ENCODE data around the gene EML6.
A peak's percentile ranks its signal among the peaks of the same experiment; 100 is the strongest.
"Not testable (repeated sequence)": the region's sequence is repeated elsewhere in the genome, so short reads cannot be mapped to it uniquely, and the experiment has no call there.

Gene EML6

GRCh38 chr2:54965425-54965824 is 242.0 kb downstream of the EML6 start:
- no peak for DNase-seq (ENCODE audit: low spot score)

DNA sequence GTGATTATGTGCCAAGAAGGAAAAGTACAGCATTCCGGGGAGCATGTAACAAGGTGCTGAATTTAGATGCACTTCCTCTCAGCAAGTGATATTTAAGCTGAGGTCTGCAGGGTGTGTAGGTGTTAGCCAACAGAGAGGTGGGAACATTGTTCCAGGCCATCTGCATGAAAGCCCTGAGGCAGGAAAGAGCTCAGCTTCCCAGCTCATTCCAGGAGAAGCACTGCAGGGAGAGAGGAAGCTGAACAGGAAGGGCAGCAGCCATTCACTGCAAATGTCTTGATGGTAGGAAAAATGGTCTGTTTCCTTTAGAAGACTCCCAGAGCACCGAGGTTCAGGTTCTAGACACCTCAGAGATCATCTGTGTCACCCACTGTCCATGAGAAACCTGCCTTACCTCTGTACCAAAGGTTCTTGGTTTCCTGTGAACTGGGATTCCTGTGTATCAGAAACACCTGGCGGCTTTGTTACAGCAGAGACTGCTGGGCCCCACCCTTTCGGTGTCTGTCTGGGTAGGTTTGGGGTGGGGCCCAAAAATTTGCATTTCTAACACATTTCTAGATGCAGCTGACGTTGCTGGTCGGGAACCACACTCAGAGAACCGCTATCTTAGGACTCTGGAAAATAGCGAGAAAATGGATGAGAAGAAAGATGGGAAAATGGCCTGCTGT is 242.8 kb downstream of the EML6 start:
- DNase-seq (ENCODE audit: low spot score), result no peak

DNA sequence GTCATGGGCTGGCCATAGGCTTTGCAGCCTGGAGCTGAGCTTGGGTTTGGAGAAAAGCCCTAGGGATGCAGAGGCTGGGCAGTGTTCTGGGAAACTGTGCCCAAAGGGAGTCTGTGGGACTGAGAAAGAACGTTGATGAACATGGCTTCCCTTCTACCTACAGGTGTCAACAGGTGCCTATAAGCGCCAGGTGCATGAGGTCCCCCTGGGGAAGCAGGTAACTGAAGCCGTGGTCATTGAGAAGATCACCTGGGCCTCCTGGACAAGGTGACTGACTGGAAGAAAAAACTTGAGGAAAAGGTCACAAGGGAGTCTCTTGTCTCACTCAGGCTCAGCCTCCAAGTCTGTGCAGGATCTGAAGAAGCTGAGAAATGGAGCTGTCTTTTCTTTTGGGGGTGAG is 243.4 kb downstream of the EML6 start:
- DNase-seq (ENCODE audit: low spot score), result no peak

GRCh38 chr2:54967269-54967668 is 243.8 kb downstream of the EML6 start:
- peak; percentile 63 for DNase-seq (ENCODE audit: low spot score)

GRCh38 chr2:54967759-54968365 is 244.4 kb downstream of the EML6 start:
- peak; percentile 45 for DNase-seq (ENCODE audit: low spot score)

- no peak for DNase-seq (ENCODE audit: low spot score)
Measured at GRCh38 chr2:54968561-54969218, 245.2 kb downstream of the EML6 start.

- no peak for DNase-seq (ENCODE audit: low spot score)
Measured at GRCh38 chr2:54969295-54969939, 246.0 kb downstream of the EML6 start.

GRCh38 chr2:54969940-54970338 is 246.5 kb downstream of the EML6 start:
- no peak for DNase-seq (ENCODE audit: low spot score)

DNA sequence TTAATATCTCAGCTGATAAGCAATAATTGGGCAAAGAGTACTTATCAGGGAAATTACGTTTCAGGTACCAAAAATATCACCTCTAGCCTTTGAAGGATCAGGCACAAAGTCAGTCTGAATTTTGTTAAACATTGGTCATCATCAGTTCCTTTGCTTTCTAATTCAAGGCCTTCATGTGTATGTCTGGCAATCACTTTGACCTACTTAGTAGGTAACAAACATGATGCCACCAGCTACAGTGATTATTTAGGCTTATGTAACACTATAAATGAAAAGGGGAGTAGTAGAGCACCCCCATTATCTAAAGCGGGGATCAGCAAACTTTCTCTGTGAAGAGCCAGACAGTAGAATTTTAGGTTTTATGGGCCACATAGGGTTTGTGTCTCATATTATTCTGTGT is 251.7 kb downstream of the EML6 start:
- no peak for DNase-seq (ENCODE audit: low spot score)

- DNase-seq (ENCODE audit: low spot score), result no peak
Measured at GRCh38 chr2:54975598-54976492, 252.4 kb downstream of the EML6 start.

GRCh38 chr2:54977149-54977548 is 253.7 kb downstream of the EML6 start:
- no peak for DNase-seq (ENCODE audit: low spot score)

- DNase-seq (ENCODE audit: low spot score), result no peak
Measured at GRCh38 chr2:54979321-54980044, 256.0 kb downstream of the EML6 start.

- DNase-seq (ENCODE audit: low spot score), result no peak
Measured at GRCh38 chr2:54981385-54981784, 257.9 kb downstream of the EML6 start.

- no peak for DNase-seq (ENCODE audit: low spot score)
Measured at GRCh38 chr2:54983345-54984220, 260.1 kb downstream of the EML6 start.

GRCh38 chr2:54984476-54984875 is 261.0 kb downstream of the EML6 start:
- DNase-seq (ENCODE audit: low spot score), result no peak

DNA sequence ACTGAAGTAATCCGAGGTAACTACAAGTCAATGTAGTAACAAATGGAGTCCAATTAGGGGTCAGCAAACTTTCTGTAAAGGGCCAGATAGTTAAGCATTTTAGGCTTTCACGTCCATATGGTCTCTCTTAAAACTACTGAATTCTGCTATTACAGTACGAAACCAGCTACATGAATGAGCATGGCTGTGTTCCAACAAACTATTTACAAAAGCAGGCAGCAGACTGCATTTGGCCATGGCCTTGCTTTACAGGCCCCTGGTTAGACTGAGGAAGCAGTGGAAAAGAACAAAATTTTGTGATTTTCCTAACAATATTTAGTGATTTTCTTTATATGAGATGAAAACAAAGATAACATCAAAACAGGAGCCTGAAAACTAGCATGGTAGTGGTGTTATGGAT is 262.8 kb downstream of the EML6 start:
- no peak for DNase-seq (ENCODE audit: low spot score)

DNA sequence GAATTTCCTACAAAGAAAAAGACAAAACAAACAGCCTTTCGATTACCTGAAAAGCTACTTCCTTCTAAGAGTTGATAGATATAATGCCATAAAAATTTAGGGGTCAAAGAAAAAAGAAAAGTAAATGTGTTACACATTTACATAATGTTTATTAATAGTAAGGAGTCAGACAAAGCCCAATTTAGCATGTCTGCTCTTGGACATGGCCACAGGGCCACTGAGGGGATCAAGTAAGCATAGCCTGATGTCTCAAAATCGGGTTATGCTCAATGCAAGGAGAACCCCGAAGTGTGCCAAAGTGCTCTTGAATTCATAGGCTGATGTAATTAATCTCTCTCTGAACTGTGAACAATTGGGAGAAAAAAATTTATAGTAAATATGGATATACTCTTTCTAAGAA is 265.1 kb downstream of the EML6 start:
- DNase-seq (ENCODE audit: low spot score), result no peak

DNA sequence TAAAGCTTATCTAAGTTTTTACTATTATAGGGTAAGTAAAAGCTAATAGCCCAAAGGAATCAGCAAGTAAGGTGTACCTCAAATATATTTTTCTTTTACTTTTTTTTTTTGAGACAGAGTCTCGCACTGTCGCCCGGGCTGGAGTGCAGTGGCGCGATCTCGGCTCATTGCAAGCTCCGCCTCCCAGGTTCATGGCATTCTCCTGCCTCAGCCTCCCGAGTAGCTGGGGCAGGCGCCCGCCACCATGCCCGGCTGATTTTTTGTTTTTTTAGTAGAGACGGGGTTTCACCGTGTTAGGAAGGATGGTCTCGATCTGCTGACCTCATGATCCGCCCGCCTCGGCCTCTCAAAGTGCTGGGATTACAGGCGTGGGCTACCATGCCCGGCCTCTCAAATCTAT is 267.2 kb downstream of the EML6 start:
- not testable (repeated sequence) for DNase-seq (ENCODE audit: low spot score)

GRCh38 chr2:54995553-54995952 is 272.1 kb downstream of the EML6 start:
- no peak for DNase-seq (ENCODE audit: low spot score)

DNA sequence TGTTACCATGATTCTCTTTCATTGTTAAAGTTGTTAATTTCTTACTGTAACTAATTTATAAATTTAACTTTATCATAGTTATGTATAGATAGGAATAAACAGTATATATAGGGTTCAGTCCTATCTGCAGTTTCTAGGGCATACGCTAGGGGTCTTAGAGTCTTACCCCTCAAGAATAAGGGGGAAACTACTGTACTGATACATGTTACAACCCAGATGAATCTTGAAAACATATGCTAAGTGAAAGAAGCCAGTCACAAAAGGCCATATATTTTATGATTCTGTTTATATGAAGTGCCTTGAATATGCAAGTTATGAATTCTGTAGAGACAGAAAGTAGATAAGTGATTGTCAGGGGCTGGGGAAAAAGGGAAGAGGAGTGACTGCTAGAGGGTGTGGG is 274.4 kb downstream of the EML6 start:
- no peak for DNase-seq (ENCODE audit: low spot score)
